Measurements from ENCODE around the gene ELN.

ELN gene

GRCh38 chr7:74097937-74098614 is 70.1 kb downstream of the ELN start:
- H3K4me1 ChIP-seq (ENCODE audit: control insufficient read depth, insufficient read depth, low read length, poor library complexity, severe bottlenecking) = peaks cover 32% of the 10 kb centered on the region
- 88 to 97% methylated on average over 7 to 11 of the region's 11 CpGs for WGBS, 2 experiments (ENCODE audit: insufficient coverage in 2 of 2)
- peaks cover 16% of the 10 kb centered on the region for H3K9me3 ChIP-seq (ENCODE audit: control insufficient read depth, low read length)
- peaks cover 57% of the 10 kb centered on the region for H3K36me3 ChIP-seq (ENCODE audit: control insufficient read depth, insufficient read depth, low read length)
- no peak overlapping the region for H3K4me3 ChIP-seq (ENCODE audit: extremely low read depth, insufficient read depth, low read length, poor library complexity, severe bottlenecking)
- H3K27ac ChIP-seq (ENCODE audit: low read depth, low read length, severe bottlenecking) = peak overlapping the region; percentile 46

- 96 to 98% methylated on average over 12 to 16 of the region's 17 CpGs for WGBS, 2 experiments (ENCODE audit: insufficient coverage in 2 of 2)
- H3K36me3 ChIP-seq (ENCODE audit: control insufficient read depth, insufficient read depth, low read length) = peaks cover 57% of the 10 kb centered on the region
Observed at GRCh38 chr7:74099031-74099430, 71.1 kb downstream of the ELN start.

GRCh38 chr7:74101061-74101681 is 73.2 kb downstream of the ELN start:
- Histone ChIP-seq H3K9me3 (ENCODE audit: control insufficient read depth, low read length) (peaks cover 16% of the 10 kb centered on the region), H3K4me1 (ENCODE audit: control insufficient read depth, insufficient read depth, low read length, poor library complexity, severe bottlenecking) (peaks cover 7% of the 10 kb centered on the region), H3K27ac (ENCODE audit: low read depth, low read length, severe bottlenecking) (no peak overlapping the region), H3K4me3 (ENCODE audit: extremely low read depth, insufficient read depth, low read length, poor library complexity, severe bottlenecking) (no peak overlapping the region), H3K36me3 (ENCODE audit: control insufficient read depth, insufficient read depth, low read length) (peaks cover 64% of the 10 kb centered on the region)
- 87 to 88% methylated on average over 8 of the region's 8 CpGs for WGBS, 2 experiments (ENCODE audit: insufficient coverage in 2 of 2)

More at GRCh38 chr7:74099031-74099430, 71.1 kb downstream of the ELN start:
- no peak overlapping the region for H3K4me3 ChIP-seq (ENCODE audit: extremely low read depth, insufficient read depth, low read length, poor library complexity, severe bottlenecking)
- no peak overlapping the region for H3K27ac ChIP-seq (ENCODE audit: low read depth, low read length, severe bottlenecking)
- H3K9me3 ChIP-seq (ENCODE audit: control insufficient read depth, low read length) = peaks cover 16% of the 10 kb centered on the region
- H3K4me1 ChIP-seq (ENCODE audit: control insufficient read depth, insufficient read depth, low read length, poor library complexity, severe bottlenecking) = peaks cover 22% of the 10 kb centered on the region

- Histone ChIP-seq H3K36me3 (ENCODE audit: control insufficient read depth, insufficient read depth, low read length) (peaks cover 65% of the 10 kb centered on the region), H3K4me3 (ENCODE audit: extremely low read depth, insufficient read depth, low read length, poor library complexity, severe bottlenecking) (no peak overlapping the region), H3K9me3 (ENCODE audit: control insufficient read depth, low read length) (no peaks in the 10 kb centered on the region), H3K4me1 (ENCODE audit: control insufficient read depth, insufficient read depth, low read length, poor library complexity, severe bottlenecking) (peaks cover 5% of the 10 kb centered on the region), H3K27ac (ENCODE audit: low read depth, low read length, severe bottlenecking) (no peak overlapping the region)
- WGBS, 2 experiments (ENCODE audit: insufficient coverage in 2 of 2) = 95 to 100% methylated on average over 4 to 5 of the region's 6 CpGs
Observed at GRCh38 chr7:74103219-74103772, 75.3 kb downstream of the ELN start.

- H3K36me3 ChIP-seq (ENCODE audit: control insufficient read depth, insufficient read depth, low read length) = peaks cover 65% of the 10 kb centered on the region
- no peak overlapping the region for H3K4me3 ChIP-seq (ENCODE audit: extremely low read depth, insufficient read depth, low read length, poor library complexity, severe bottlenecking)
- WGBS, 2 experiments (ENCODE audit: insufficient coverage in 2 of 2) = 89 to 93% methylated on average over 8 of the region's 8 CpGs
- H3K4me1 ChIP-seq (ENCODE audit: control insufficient read depth, insufficient read depth, low read length, poor library complexity, severe bottlenecking) = peaks cover 3% of the 10 kb centered on the region
- H3K9me3 ChIP-seq (ENCODE audit: control insufficient read depth, low read length) = no peaks in the 10 kb centered on the region
- no peak overlapping the region for H3K27ac ChIP-seq (ENCODE audit: low read depth, low read length, severe bottlenecking)
Observed at GRCh38 chr7:74104702-74105101, 76.7 kb downstream of the ELN start.

GRCh38 chr7:74105992-74106391 is 78.0 kb downstream of the ELN start:
- peaks cover 3% of the 10 kb centered on the region for H3K4me1 ChIP-seq (ENCODE audit: control insufficient read depth, insufficient read depth, low read length, poor library complexity, severe bottlenecking)
- WGBS, 2 experiments (ENCODE audit: insufficient coverage in 2 of 2) = 93 to 96% methylated on average over 8 to 9 of the region's 11 CpGs
- no peaks in the 10 kb centered on the region for H3K9me3 ChIP-seq (ENCODE audit: control insufficient read depth, low read length)
- no peak overlapping the region for H3K4me3 ChIP-seq (ENCODE audit: extremely low read depth, insufficient read depth, low read length, poor library complexity, severe bottlenecking)
- peaks cover 67% of the 10 kb centered on the region for H3K36me3 ChIP-seq (ENCODE audit: control insufficient read depth, insufficient read depth, low read length)
- no peak overlapping the region for H3K27ac ChIP-seq (ENCODE audit: low read depth, low read length, severe bottlenecking)

- H3K27ac ChIP-seq (ENCODE audit: low read depth, low read length, severe bottlenecking) = no peak overlapping the region
- H3K4me3 ChIP-seq (ENCODE audit: extremely low read depth, insufficient read depth, low read length, poor library complexity, severe bottlenecking) = no peak overlapping the region
- 95 to 98% methylated on average over 13 to 18 of the region's 18 CpGs for WGBS, 2 experiments (ENCODE audit: insufficient coverage in 2 of 2)
- H3K4me1 ChIP-seq (ENCODE audit: control insufficient read depth, insufficient read depth, low read length, poor library complexity, severe bottlenecking) = no peaks in the 10 kb centered on the region
- peaks cover 69% of the 10 kb centered on the region for H3K36me3 ChIP-seq (ENCODE audit: control insufficient read depth, insufficient read depth, low read length)
- H3K9me3 ChIP-seq (ENCODE audit: control insufficient read depth, low read length) = no peaks in the 10 kb centered on the region
Observed at GRCh38 chr7:74106846-74107245, 78.9 kb downstream of the ELN start.

- no peak overlapping the region for H3K4me3 ChIP-seq (ENCODE audit: extremely low read depth, insufficient read depth, low read length, poor library complexity, severe bottlenecking)
- no peak overlapping the region for H3K27ac ChIP-seq (ENCODE audit: low read depth, low read length, severe bottlenecking)
- no peaks in the 10 kb centered on the region for H3K4me1 ChIP-seq (ENCODE audit: control insufficient read depth, insufficient read depth, low read length, poor library complexity, severe bottlenecking)
- peaks cover 68% of the 10 kb centered on the region for H3K36me3 ChIP-seq (ENCODE audit: control insufficient read depth, insufficient read depth, low read length)
- no peaks in the 10 kb centered on the region for H3K9me3 ChIP-seq (ENCODE audit: control insufficient read depth, low read length)
- WGBS, 2 experiments (ENCODE audit: insufficient coverage in 2 of 2) = 62 to 64% methylated on average over 14 to 15 of the region's 17 CpGs
Observed at GRCh38 chr7:74115326-74115725, 87.4 kb downstream of the ELN start.

GRCh38 chr7:74116356-74116755 is 88.4 kb downstream of the ELN start:
- 91 to 93% methylated on average over 7 to 8 of the region's 13 CpGs for WGBS, 2 experiments (ENCODE audit: insufficient coverage in 2 of 2)
- Histone ChIP-seq H3K36me3 (ENCODE audit: control insufficient read depth, insufficient read depth, low read length) (peaks cover 69% of the 10 kb centered on the region), H3K27ac (ENCODE audit: low read depth, low read length, severe bottlenecking) (no peak overlapping the region), H3K4me3 (ENCODE audit: extremely low read depth, insufficient read depth, low read length, poor library complexity, severe bottlenecking) (no peak overlapping the region), H3K9me3 (ENCODE audit: control insufficient read depth, low read length) (no peaks in the 10 kb centered on the region), H3K4me1 (ENCODE audit: control insufficient read depth, insufficient read depth, low read length, poor library complexity, severe bottlenecking) (no peaks in the 10 kb centered on the region)

Data from mesodermal cell (in vitro differentiated cells).